Raji (cell line): ENCODE results near the gene CD34.

Experiments used
- POLR2A ChIP-seq: IDR thresholded peaks from 2 replicates; pipeline ENCODE4 v1.6.1; 2011; ENCODE audit warnings: low read depth, low read length, control low read depth; ENCODE audit not compliant: insufficient read depth

Gene CD34

DNA sequence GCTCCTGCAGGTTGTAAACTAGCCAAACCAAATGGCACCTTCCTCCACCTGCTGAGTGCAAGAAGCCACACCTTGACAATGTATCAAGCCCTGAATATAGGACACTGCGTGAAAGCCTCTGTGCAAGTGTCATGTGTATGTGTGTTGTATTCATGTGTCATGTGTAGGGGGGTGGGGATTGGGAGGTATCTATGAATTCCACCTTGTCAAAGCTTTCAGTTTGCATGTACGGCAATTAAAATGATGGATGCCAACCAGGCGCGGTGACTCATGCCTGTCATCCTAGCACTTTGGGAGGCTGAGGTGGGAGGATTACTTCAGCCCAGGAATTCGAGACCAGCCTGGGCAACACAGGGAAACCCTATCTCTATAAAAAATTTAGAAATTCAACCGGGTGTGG is 19.8 kb downstream of the CD34 start:
- no peak for TF ChIP-seq POLR2A

- no peak for TF ChIP-seq POLR2A
Measured at GRCh38 chr1:207890136-207890738, 20.7 kb downstream of the CD34 start.

GRCh38 chr1:207888652-207889051 is 22.3 kb downstream of the CD34 start:
- no peak for TF ChIP-seq POLR2A

DNA sequence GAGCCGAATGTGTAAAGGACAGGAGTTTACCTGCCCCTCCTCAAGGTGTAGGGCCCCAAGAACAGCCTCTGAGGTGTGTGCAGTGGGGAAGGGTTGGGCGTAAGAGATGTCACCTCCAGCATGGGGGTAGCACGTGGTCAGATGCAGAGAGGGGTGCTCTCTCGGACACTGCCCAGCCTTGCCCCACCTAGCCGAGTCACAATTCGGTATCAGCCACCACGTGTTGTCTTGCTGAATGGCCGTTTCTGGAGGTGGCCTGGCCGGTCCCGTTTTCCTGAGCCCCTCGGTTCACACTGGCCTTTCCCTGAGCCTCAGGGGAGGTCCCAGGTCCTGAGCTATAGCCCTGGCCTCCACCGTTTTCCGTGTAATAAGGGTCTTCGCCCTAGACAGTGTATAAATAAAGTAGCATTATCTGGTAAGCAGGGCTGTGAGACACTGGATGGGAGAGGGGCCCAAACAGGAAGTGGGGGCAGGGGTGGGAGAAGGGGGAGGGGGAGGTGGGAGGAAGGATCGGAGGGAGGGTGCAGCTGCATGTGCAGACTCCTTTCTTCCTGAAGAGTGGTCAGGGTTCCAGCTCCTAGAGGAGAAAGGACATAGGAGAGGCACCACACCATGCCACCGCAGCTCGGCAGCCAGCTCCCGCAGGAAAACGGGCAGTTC is 23.3 kb downstream of the CD34 start:
- no peak for TF ChIP-seq POLR2A

- TF ChIP-seq POLR2A, result no peak
Measured at GRCh38 chr1:207886227-207886626, 24.7 kb downstream of the CD34 start.

DNA sequence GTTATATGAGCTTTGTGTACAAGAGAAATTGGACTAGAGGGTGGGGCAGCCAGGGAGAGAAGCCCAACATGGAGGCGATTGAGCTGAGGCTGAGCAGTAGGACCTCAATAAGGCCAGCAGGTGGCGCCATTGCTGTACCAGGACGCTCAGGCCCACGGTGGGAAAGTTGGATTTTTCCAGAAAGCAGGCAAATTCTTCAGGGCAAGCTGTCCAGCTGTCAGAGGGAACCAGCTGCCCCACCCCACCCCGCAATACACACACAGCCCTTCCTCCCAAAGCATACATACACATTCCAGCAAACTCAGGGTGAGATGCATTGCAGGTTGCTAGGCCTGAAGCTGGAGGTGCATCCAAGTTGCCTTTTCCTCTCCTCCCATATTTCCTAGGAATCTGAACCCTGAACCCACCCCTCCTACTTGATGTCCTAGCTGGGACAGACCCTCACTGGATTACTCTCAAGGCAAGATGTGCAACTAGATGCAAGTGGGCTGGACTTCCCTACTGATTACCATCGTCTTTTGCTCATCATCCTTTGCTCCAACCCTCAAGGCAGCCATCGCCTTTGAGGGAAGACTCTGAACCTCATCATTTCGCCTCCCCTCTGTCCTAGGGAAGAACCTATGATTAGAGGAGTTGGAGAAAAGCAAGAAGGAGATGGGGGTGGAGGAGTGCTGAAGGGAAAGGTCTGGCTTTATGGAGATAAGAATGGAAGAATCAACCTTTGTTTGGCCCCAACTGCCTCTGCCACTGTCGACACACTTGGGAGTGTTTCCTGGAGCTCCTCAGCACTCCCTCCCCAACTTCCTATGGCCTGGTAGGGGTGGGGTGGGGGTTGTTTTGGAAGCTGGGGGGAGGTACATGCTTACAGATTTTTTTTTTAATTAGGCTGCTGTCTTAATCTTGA is 25.5 kb downstream of the CD34 start:
- no peak for TF ChIP-seq POLR2A

DNA sequence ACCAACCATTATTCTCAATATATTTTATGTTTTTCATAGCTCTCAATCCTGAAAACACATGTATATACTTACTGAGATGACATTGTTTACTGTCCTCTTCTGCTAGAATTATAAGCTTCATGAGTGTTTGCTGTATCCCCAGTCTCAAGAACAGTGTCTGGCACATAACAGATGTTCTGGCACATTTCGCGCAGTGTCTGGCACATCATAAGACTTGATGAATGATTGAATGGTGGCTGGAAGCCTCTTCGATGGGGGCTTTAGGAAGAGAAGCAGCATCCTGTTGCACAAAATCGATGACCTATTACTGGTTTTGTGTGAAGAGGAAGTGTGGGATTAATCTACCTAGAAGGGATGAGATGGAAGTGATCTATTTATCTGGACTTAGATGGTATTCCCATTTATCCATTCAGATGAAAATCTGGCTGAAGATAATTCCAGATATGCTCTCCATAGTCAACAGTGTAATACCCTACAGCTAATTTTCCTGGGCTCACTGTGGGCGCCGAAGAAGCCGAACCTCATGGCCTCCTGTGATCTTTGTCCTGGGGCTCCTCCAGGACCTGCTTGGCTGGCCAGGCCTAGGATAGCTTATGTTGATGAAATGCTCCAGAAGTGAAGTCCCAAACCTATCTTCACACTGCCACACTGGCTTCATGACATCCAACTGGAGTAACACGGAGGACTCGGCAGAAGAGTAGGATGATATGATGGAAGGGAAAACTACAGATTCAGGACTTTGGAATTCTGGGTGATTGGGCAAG is 26.5 kb downstream of the CD34 start:
- no peak for TF ChIP-seq POLR2A

GRCh38 chr1:207883660-207884250 is 27.2 kb downstream of the CD34 start:
- no peak for TF ChIP-seq POLR2A

DNA sequence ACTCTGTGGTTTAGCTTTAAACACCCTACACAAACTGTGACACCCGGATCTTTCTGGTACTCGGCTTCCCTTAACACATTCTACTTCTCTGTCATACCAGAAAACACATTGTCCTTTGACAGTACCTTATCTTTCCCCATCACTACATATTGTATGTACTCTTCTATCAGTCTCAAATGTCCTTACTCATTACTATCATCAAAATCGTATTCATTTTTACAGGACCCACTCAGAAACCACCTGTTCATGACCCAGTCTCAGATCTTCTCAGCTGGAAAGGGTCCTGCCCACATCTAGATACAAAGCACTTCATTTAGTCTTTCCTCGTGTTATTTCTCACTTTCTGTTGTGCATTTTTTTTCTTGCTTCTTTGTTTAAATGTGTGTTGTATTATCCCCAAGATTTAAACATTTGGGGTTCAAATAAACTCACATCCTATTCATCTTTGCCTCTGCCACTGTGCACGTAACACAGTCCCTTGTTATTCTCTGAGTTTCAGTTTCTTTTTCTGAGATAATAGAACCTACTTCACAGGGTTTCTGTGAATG is 27.7 kb downstream of the CD34 start:
- no peak for TF ChIP-seq POLR2A

DNA sequence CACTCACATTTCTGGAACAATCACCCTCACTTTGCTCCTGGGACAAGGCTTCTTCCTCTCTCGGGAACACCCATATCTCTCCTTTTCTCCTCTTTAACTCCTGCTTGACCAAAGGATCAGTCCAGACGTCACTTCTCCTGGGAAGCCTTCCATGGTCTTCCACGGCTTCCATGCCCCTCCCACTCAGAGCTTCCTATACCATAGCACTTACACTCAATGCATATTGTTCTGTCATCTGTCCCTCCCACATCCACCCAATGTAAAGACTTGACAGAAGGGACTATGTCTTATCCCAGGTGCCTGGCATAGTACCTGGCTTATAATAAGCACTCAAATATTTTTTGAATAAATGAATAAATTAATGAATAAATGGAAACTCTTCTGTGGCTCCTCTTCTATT is 28.2 kb downstream of the CD34 start:
- TF ChIP-seq POLR2A, result no peak

GRCh38 chr1:207878939-207879338 is 32.0 kb downstream of the CD34 start:
- no peak for TF ChIP-seq POLR2A

GRCh38 chr1:207876131-207876530 is 34.8 kb downstream of the CD34 start:
- no peak for TF ChIP-seq POLR2A

DNA sequence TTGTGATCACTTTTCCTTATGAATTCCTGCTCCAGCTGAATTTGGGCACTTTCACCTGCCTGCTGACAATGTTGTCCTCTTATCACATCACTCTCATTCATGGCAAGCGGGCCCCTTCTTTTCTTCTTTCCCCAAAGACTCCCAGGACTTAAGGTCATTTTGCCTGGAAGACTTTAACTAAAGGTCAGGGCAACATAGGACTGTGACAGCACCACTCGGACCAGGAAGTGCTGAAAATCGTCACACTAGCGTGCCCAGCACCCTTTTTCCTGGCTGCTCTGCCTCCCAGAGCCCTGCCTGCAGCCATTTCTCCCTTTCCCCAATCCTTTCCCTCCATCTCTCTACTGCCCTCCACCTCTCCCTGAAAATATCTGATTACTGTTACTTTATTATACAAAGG is 35.4 kb downstream of the CD34 start:
- TF ChIP-seq POLR2A, result no peak

DNA sequence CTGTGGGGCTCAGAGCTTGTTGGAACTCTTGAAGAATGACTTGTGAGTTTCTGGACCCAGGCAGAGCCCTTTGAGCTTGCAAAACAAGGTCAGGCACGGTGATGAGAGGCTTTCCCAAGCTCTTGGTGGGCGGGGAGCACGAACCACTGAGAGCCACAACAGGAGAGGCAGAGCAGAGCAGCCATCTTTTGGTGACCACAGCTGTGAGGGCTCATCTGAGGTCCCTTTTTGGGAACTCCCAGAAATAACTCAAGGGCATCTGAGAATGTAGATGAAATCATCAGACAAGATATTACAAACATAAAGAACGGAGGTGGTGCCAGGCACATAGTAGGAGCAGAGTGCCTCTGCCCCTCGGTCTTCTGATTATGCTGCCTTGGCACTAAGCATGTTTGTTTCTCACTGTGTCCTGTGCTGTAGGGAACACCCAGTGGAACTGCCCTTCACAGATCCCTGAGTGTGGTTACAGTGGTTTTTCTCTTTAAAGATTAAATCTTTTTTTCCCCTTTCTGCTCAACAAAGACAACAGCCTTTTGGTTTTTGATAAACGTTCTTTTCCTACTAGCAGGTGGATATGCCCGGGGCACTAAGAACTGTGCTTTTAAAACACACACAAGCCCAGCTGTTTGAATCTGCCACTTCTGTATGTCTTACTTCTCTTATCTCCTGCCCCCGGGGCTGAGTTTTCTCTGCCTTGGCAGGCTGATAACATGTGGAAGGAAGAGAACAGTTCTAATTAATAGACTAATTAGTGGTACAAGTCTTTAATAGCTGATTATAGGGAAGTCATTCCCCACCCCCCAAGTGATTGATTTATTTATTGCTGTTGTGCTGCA is 37.7 kb downstream of the CD34 start:
- TF ChIP-seq POLR2A, result no peak
